Peyer's patch (tissue), 4 donors: ENCODE data around the gene DNAH6.

Experiments
- POLR2A ChIP-seq, 2 donors: fragments of 450-650 bp; IDR thresholded peaks; one replicate each; pipeline ENCODE4 v1.5.1; 2017; ENCODE audit warnings: antibody characterized with exemption in 2 of 2, mild to moderate bottlenecking in 2 of 2, moderate library complexity in 2 of 2
- TF ChIP-seq, protein P1 (sequence below), 6 experiments: fragments of 450-650 bp in 4 of 6; fragments of 200-600 bp in 2 of 6; sonication (generic) in 1 of 6; IDR thresholded peaks; one replicate each; pipeline ENCODE4 v1.5.1; 2017 to 2019; ENCODE audit warnings: antibody characterized with exemption in 6 of 6, mild to moderate bottlenecking in 3 of 6, moderate library complexity in 1 of 6

- TF ChIP-seq, protein P1, sequence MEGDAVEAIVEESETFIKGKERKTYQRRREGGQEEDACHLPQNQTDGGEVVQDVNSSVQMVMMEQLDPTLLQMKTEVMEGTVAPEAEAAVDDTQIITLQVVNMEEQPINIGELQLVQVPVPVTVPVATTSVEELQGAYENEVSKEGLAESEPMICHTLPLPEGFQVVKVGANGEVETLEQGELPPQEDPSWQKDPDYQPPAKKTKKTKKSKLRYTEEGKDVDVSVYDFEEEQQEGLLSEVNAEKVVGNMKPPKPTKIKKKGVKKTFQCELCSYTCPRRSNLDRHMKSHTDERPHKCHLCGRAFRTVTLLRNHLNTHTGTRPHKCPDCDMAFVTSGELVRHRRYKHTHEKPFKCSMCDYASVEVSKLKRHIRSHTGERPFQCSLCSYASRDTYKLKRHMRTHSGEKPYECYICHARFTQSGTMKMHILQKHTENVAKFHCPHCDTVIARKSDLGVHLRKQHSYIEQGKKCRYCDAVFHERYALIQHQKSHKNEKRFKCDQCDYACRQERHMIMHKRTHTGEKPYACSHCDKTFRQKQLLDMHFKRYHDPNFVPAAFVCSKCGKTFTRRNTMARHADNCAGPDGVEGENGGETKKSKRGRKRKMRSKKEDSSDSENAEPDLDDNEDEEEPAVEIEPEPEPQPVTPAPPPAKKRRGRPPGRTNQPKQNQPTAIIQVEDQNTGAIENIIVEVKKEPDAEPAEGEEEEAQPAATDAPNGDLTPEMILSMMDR (IDR thresholded peaks at IDR 0.05): no peak
- no peak for TF ChIP-seq POLR2A (IDR thresholded peaks at IDR 0.05)
Observed at GRCh38 chr2:84771251-84771650, 255.0 kb downstream of the DNAH6 start.
